Measurements from ENCODE around the gene ADAM8.

DNA sequence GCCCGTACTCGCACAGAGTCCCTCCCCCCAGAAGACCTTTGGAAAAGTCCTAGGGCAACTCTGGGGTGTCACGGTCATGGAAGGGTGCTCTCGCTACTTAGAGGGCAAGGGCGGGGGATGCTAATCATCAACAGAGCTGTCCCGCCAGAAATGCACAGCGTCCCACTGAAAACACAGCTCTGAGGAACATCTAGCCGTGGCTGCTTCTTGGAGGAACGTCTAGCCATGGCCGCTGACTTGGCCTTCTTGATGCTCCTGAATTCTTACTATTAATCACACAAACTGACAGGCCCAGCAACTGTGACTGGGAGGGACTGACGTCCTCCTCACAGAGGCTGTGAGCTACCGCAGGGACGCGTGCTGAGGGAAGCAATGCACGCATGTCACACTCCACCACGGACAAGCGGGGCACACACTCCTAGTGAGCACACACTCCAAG lies 30.3 kb upstream of the ADAM8 start:
- TF ChIP-seq CTCF (IDR thresholded peaks at IDR 0.05) (no peak), POLR2A (IDR thresholded peaks at IDR 0.05) (no peak)
